DND-41 (cell line): ENCODE measurements around the gene IGSF22.

Experiments used
- ATAC-seq: fragments of 200-7000 bp; cut with Tn5 transposase; 3 replicates; pipeline ENCODE4 v1.9.1; 2021; ENCODE audit warnings: low read depth; ENCODE audit not compliant: insufficient read depth
- DNase-seq: peaks from one replicate; pipeline ENCODE4 v3.0.0-alpha.2; 2020
- H2AFZ ChIP-seq: 2 replicates; pipeline ENCODE4 v1.6.0; 2012; ENCODE audit warnings: low read depth, low read length
- H3K27ac ChIP-seq: 2 replicates; pipeline ENCODE4 v1.5.1; 2012; ENCODE audit warnings: low read length, inconsistent platforms
- H3K27me3 ChIP-seq: fragments of 200-600 bp; sonication (generic); 2 replicates; pipeline ENCODE4 v1.6.0; 2012; ENCODE audit warnings: low read length, mild to moderate bottlenecking, inconsistent platforms; ENCODE audit not compliant: insufficient read depth, poor library complexity
- H3K36me3 ChIP-seq: 2 replicates; pipeline ENCODE4 v1.5.1; 2012; ENCODE audit warnings: low read length, inconsistent platforms; ENCODE audit not compliant: insufficient read depth
- H3K4me1 ChIP-seq: 2 replicates; pipeline ENCODE4 v1.5.1; 2012; ENCODE audit warnings: mild to moderate bottlenecking, low read length; ENCODE audit not compliant: insufficient read depth
- H3K4me2 ChIP-seq: 2 replicates; pipeline ENCODE4 v1.6.0; 2012; ENCODE audit warnings: mild to moderate bottlenecking, moderate library complexity, low read length, inconsistent platforms; ENCODE audit not compliant: insufficient read depth
- H3K4me3 ChIP-seq, 2 experiments: fragments of 200-600 bp in 1 of 2; shearing (Covaris generic) in 1 of 2; 2 replicates each; pipeline ENCODE4 v1.5.1; 2012 to 2016; ENCODE audit warnings: inconsistent platforms in 2 of 2, low read length in 2 of 2, mild to moderate bottlenecking in 2 of 2, low read depth in 1 of 2, moderate library complexity in 1 of 2
- H3K79me2 ChIP-seq: 2 replicates; pipeline ENCODE4 v1.6.0; 2012; ENCODE audit warnings: low read length, inconsistent platforms; ENCODE audit not compliant: insufficient read depth
- H3K9ac ChIP-seq: 2 replicates; pipeline ENCODE4 v1.6.0; 2012; ENCODE audit warnings: low read depth, mild to moderate bottlenecking, inconsistent platforms, low read length, moderate library complexity
- H3K9me3 ChIP-seq: 2 replicates; pipeline ENCODE4 v1.5.1; 2012; ENCODE audit warnings: low read length, moderate library complexity, mild to moderate bottlenecking, inconsistent platforms; ENCODE audit not compliant: insufficient read depth, severe bottlenecking
- H4K20me1 ChIP-seq: 2 replicates; pipeline ENCODE4 v1.6.0; 2012; ENCODE audit warnings: low read length; ENCODE audit not compliant: insufficient read depth
- CTCF ChIP-seq: IDR thresholded peaks from 2 replicates; pipeline ENCODE4 v1.5.1; 2012; ENCODE audit warnings: borderline replicate concordance, low read length, moderate library complexity, mild to moderate bottlenecking; ENCODE audit not compliant: poor library complexity, severe bottlenecking; ENCODE audit errors: extremely low read depth
- EZH2 ChIP-seq: IDR thresholded peaks from 3 replicates; pipeline ENCODE4 v1.6.1; 2012; ENCODE audit warnings: borderline replicate concordance, low read depth, mild to moderate bottlenecking, moderate library complexity, low read length, inconsistent platforms; ENCODE audit not compliant: severe bottlenecking

The IGSF22 gene

GRCh38 chr11:18714443-18714780, 11.6 kb downstream of the IGSF22 start:
- Histone ChIP-seq H3K27ac (no peak overlapping the region), H4K20me1 (no peaks in the 10 kb centered on the region), H3K9ac (no peak overlapping the region), H3K4me1 (no peaks in the 10 kb centered on the region), H3K4me2 (no peak overlapping the region), H3K36me3 (no peaks in the 10 kb centered on the region), H3K9me3 (no peaks in the 10 kb centered on the region), H3K79me2 (no peaks in the 10 kb centered on the region), H3K4me3 (no peak overlapping the region), H2AFZ (no peak overlapping the region), H3K27me3 (peaks cover 5% of the 10 kb centered on the region)
- ATAC-seq (no peak), DNase-seq (no peak)
- TF ChIP-seq CTCF: no peak
- TF ChIP-seq EZH2: no peak

- no peak for TF ChIP-seq EZH2
- no peak for TF ChIP-seq CTCF
- Histone ChIP-seq H3K9ac (no peak overlapping the region), H3K27ac (no peak overlapping the region), H2AFZ (no peak overlapping the region), H3K4me3 (no peak overlapping the region), H3K9me3 (no peaks in the 10 kb centered on the region), H3K79me2 (no peaks in the 10 kb centered on the region), H3K36me3 (no peaks in the 10 kb centered on the region), H3K4me1 (no peaks in the 10 kb centered on the region), H4K20me1 (no peaks in the 10 kb centered on the region), H3K27me3 (peaks cover 5% of the 10 kb centered on the region), H3K4me2 (no peak overlapping the region)
- no peak for DNase-seq
- no peak for ATAC-seq
Measured at GRCh38 chr11:18713646-18714442, 12.1 kb downstream of the IGSF22 start.

- no peak for ATAC-seq
Measured at GRCh38 chr11:18710545-18710944, 15.4 kb downstream of the IGSF22 start.

More at GRCh38 chr11:18710545-18710944, 15.4 kb downstream of the IGSF22 start:
- DNase-seq: no peak
- Histone ChIP-seq H3K27me3 (peaks cover 5% of the 10 kb centered on the region), H3K4me1 (no peaks in the 10 kb centered on the region), H3K79me2 (no peaks in the 10 kb centered on the region), H3K36me3 (no peaks in the 10 kb centered on the region), H2AFZ (no peak overlapping the region), H3K9me3 (no peaks in the 10 kb centered on the region), H3K4me2 (no peak overlapping the region), H3K9ac (no peak overlapping the region), H3K27ac (no peak overlapping the region), H3K4me3 (no peak overlapping the region), H4K20me1 (no peaks in the 10 kb centered on the region)
- TF ChIP-seq CTCF (no peak), EZH2 (no peak)
